HG03439 (cell line): ENCODE results near the gene UBE2H.
"Not testable (repeated sequence)": the region's sequence is repeated elsewhere in the genome, so short reads cannot be mapped to it uniquely, and the experiment has no call there.

Experiments
- ATAC-seq: cut with Tn5 transposase; IDR thresholded peaks from one replicate; pipeline ENCODE4 v1.9.1; 2021; ENCODE audit warnings: mild to moderate bottlenecking, moderate library complexity; ENCODE audit not compliant: unreplicated experiment

Gene UBE2H

DNA sequence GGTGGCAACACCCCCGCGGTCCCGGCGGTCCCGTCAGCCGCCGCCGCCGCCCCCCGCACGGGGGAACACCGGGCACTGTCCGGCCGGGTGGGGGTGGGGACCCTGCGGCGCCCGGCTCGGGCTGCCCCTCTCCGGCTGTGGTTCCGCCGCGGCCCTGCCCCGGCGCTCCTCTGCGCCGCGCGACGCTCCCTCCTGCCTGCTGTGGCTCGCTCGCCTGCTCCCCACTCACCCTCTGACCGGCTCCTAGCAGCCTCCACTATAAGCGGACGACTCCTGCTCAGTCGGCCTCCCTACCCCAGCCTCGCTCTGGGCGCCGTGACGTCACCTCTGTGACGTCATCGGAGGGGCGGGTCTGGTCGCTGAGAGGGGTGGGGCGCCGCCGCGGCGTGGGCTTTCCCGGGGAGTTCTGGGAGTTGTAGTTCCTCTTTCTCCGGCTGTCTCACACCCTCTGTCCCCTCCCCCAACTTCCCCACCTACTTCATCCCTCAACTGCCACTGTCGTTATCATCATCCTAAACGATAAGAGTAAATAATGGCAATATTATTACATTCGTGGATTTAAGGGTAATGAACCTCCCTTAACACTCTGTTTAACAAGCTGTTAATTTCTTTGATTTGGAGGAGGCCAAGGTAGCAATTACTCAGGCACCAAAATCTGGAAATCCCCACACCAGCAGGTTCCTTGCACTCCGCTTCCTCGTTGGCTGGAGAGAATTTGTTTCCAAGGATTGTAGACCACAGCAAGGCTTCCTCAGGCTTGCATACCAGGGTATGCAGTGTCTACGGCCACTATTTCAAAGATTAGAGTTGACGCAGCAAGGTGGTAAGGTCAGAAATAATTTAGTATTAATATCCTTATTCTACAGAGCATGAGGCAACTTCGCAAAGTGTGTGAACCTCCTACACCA is at the start of gene UBE2H:
TSS of gene UBE2H (minus strand) at position 308 of the 908 bp plus-strand sequence. CDS start 405 bp downstream, outside the sequence.
- peak; percentile 64 for ATAC-seq

DNA sequence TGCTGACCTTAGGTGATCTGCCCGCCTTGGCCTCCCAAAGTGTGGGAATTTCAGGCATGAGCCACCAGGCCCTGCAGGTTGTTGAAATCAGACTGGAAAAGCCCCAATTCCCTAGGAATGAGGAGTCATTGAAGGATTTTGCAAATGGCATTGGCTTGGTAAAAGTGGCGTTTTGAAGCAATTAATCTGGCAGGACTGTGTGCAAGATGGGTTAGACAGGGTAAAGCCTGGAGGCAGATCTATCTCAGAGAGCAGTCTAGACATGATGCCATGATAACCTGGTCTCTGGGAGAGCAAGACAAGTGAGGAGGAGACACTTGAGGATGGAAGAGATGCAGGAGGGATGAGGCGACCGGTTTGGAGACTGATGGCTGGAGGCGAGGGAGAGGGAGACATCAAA is 45.7 kb upstream of the UBE2H start:
- ATAC-seq, result no peak

DNA sequence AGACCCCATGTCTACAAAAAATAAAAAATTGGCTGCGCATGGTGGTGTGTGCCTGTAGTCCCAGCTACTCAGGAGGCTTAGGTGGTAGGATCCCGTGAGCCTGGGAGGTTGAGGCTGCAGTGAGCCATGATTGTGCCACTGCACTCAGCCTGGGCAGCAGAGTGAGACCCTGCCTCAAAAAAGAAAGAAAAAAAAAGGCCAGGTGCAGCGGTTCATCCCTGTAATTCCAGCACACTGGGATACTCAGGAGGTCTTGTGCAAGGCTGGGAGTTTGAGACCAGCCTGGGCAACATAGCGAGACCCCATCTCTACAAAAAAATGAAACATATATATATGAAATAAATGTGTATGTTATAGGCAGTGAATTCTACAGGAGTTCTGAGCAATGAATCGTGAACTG is 44.5 kb upstream of the UBE2H start:
- no peak for ATAC-seq

DNA sequence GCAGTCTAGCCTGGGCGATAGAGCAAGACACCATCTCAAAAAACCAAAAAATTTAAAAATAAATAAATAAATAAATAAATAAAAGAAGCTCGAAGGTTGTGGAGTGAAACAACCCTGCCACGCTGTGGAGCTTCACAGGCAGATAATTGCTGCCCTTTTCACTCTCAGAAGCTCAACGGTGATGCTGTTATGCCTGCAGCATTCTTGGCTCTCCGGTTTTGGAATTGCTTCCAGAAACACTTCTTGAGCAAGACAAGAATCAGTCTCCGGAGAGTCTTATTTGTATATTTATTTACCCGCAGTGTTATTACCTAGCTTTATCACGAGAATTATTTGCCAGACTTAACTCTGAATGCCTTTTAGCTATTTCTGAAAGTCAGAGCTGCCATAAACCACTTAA is 40.5 kb upstream of the UBE2H start:
- ATAC-seq, result no peak

DNA sequence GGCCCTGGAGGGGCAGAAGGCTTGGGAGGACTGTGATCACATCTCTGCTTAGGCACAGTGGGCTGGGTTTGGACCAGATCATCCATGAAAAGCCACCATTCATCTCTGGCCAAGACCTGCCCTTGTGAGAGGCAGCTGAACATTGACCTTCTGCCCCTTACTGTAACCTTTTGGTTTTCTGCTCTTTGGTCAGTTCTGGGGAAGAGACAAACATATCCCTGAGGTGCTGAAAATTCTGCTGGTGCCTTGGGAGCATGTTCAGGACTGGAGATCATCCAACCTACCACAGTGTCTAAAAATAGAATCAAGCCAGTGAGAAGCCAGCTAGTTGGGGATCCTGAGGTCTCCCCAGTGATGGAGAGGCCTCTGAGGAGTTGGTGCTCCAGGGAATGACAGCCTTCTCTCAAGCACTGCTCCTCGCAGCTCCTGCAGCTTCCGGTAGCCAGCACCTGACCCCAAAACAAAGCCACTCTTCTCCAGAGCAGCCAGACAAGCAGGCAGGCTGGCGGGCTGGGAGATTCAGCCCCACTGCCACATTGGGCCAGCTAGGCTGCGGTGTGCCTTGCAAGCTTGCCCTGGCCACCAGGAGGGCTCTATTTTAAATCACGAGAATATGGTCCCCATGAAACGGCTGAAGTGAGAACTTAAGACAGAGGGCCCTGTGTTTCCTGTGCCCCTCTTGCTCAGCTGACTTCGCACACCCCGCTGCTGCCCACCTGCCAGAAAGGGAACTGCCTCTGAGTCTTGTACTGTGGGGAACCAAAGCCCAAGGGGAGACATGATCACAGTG is 37.8 kb upstream of the UBE2H start:
- no peak for ATAC-seq

DNA sequence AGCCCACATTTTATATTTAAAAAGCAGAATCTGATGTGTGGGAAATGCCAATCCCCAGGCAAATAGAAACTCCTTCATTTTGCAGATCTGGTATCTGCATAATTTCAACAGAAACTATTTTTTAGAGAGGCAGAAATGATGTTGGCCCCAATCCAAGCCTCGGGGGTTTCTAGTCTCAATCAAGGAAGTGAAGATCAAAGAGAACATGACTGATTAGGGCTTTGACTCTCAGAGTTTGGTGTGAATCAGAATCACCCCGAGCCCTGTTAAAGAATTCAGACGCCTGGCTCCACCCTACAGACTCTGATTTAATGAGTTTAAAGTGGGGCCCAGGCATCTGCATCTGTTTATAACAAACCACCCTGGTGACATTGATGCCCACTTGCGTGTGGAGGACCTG is 36.7 kb upstream of the UBE2H start:
- no peak for ATAC-seq

DNA sequence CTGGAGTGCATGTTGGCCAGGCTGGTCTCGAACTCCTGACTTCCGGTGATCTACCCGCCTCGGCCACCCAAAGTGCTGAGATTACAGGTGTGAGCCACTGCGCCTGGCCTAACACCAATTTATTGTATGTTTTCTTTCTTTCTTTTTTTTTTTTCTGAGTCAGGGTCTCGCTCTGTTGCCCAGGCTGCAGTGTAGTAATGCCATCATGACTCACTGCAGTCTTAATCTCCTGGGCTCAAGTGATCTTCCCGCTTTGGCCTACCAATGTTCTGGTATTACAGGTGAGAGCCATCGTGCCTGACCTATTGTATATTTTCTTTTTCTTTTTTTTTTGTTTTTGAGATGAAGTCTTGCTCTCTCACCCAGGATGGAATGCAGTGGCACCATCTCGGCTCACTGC is 33.8 kb upstream of the UBE2H start:
- ATAC-seq, result no peak

DNA sequence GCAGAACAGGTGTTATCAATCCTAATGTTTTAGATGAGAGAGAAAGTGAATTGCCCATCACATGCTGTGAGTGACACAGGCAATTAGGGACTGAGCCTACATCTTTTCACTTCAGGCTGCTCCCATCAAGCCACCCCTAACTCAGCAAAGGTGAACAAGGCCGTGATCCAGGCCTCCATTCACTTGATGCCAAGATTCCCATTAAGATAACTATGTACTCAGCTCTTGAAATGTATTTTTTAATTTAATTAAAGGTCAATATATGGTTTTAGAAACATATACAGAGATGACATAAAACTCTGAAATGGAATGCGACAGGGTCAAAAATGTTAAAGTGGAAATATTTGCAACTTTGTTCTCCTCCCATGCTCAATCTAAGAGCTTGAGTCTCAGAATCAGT is 27.9 kb upstream of the UBE2H start:
- ATAC-seq, result no peak

DNA sequence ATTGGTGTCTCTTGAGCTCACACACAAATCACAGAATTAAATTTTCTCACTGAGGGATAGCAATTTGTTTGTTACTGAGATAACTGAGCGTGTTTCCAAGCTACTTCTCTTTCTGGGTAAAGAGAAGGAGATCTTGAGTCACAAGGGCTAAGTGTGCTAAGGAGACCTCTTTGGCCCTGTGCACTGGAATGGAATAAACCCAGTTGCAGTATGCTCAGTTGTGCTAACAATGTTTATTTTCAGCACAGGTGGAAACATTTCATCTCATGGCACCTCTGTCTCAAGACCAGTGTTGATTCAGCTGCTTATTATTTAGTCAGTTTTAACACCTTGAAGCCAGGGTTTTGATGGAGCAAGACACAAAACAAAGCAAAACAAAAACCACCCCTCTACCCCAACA is 22.5 kb upstream of the UBE2H start:
- ATAC-seq, result no peak

DNA sequence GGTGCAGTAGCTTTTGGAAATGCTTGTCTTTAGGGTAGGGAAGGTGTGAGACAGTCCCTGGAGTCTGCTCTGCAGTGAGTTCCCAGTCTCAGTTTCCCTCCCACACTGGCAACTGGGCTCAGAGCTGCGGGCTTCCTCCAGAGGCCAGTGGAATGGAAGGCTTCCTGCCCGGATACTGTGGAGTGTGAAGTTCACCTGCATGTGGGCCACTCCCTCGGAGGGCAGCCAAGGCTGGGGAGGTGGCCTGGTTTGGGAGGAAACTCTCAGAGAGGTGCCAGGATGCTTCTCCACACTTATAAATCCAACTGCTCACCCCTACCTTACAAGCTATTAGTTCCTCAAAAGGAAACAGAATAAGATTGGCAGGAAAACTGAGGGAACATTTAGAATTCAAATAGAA is 18.1 kb upstream of the UBE2H start:
- ATAC-seq, result no peak

DNA sequence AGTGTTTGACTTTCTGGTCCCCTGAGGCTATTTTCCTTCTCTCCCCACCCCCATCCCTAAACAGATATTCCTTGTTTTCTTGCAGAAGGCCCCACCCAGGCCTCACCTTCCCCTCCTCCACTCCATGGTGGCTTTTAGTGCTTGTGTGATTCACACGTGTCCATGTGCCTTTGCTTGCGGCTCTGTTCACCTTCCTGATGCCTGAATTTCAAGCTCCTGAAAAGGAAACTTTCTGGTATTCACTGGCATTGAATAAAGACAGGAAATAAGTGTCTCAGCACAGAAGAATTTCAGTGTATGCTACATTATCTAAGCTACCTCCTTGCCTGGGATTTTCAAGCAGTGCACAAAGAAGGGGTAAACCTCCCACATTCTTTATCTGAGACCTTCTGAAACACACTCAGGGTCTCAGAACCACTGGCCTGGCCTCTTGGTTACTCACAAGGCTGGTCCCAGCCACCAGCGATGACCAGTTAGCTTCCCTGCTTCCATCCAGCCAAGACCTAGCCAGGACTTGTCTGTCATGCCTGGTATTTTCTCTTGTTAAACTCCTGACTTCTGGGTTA is 17.2 kb upstream of the UBE2H start:
- no peak for ATAC-seq

DNA sequence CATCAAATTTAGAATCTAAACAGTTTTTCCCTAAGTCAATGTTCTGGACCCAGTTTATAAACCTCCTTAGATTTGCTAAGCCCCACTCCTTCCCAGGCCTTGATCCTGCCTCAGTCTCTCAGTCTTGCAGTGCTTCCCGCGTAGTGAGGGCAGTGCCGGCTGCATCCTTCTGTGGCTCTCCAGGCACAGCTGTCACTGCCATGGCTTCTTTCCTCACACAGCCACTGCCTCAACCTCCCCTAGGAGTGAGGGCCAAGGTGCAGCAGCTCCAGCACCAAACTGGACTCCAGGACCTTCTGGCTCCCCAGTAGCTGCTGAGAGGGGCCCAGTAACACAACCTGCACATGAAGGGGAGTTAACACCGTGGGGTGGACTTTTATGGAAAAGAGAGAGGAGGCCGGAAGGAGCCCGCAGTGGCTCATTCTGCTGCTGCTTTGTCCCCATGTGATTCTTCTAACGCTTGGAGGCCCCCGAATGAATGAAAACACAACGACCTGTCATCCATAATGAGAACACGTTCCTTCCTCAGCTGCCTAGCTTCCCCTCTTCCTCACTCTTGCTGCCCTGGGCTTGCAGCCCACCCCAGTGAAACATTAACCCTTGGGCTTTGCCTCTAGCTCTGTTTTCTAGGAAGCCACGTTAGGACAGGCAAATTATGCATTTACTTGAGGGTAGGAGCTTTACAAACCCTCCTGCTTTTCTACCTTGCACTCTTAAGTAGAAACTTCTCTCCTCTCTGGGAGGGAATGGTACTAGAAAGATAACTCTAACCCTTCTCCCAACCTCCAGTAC is 16.0 kb upstream of the UBE2H start:
- ATAC-seq, result no peak

DNA sequence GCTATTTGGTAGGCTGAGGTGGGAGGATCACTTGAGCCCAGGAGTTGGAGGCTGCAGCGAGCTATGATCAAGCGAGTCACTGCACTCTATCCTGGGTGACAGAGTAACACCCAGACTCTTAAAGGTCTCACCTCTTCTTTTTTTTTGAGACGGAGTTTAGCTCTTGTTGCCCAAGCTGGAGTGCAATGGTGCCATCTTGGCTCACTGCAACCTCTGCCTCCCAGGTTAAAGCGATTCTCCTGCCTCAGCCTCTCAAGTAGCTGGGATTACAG is 7.4 kb upstream of the UBE2H start:
- ATAC-seq, result not testable (repeated sequence)

DNA sequence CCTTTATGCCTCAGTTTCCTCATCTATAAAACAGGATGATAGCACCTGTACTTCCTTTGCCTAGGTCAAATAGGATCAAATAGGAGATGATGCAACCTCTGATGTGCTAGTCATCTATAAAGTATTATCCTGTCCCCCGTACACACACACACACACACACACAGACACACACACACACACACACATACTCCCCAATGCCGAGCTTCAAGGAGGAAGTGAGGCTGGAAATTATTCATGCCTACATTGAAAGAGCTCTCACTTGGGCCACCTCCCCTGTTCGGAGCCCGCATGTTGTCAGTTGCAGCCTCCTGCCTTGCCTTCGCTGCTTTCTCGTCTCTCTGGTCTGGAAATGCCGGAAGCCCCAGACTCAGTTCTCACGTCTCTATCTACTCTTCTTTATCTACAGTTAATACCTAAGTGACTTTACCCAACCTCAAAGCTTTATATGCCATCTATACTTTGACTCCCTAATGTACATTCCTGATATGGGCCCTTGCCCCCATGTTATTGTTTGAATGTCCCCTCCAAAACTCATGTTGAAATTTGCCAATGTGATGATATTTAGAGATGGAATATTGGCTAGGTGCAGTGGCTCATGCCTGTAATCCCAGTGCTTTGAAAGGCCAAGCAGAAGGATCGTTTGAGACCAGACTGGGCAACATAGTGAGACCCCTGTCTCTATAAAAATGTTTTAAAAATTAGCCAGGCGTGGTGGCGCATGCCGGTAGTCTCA is 6.9 kb upstream of the UBE2H start:
- no peak for ATAC-seq

DNA sequence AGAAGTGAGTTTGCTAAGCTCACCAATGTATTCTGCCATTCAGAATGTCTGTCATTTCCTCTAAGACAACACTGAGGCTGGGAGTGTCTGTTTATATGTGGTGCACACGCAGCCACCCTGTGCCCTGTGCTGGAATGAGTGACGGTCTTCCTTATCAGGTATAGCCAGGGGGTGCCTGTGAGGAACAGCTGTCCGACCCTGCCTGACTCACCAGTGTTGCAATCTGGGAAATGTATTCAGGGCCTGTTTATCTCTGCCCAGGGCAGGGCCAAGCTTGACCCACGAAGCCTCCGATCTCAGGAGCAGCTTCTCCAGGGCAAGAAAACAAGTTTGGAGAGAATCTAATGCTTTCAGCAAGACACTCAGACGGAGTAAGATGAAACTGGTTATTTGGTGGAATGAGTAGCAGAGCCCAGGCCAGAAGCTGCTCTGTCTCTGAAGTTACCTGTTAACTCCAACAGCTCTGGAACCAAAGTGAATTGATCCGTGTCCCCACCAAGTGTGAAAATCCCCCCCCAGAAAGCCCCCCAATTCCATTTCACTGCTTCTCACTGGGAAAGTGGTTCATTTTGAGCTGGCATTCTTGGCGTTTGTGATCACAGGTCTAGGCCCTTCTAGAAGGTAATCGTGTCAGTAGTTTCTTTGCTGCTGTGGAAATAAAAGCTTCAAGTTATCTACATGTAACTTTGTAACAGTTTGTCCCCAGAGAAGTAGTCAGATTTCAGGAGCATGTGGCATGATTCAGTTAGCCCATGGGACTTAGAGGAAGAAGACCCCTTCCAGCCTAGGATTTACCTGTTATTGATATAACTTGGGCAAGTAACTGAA is 6.1 kb upstream of the UBE2H start:
- no peak for ATAC-seq

DNA sequence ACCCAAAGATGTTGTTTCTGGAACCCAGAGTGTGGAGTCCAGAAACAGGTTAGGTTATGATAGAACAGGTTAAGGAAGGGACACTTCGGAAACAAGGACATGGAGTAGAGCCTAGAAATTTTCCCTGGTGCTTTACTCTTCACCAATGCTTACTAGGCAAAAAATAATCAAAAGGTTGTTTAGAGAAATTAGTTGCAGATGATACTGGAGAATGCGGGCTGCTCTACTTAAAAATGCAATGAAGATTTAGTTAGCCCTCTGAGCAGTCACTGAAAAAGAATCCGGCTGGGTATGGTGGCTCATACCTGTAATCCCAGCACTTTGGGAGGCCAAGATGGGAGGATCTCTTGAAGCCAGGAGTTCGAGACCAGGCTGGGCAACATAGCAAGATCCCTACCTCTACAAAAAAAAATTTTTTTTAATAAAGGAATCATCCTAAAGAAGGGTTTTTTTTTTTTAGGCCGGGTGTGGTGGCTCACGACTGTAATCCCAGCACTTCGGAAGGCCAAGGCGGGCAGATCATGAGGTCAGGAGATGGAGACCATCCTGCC is 3.3 kb upstream of the UBE2H start:
- no peak for ATAC-seq

DNA sequence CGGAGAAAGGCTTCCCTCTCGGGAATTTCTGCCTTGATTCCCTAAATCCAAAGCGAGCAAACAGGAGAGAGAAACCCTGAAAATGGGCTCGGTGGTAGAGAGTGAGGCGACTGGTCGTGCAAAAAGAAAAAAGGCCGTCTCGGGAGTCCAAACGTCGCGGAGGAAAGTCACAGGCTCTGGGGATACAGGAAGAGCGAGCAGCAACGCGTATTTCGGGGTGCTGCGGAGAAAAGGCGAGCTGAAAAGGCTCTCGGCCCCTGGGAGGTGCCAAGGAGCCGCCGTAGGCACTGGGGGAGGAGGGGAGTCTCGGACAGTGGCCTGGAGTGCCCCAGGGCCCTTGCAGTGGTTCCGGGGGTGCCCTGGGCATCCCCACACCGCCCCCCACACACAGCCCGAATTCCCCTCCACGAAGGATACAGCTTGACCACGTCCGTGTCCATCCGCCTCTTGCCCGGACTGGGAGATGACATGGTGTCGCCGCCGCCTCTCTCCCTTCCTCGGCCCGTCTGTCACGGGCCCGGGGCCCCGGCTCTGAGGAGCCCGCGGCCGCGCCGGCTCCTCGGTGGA is 591 bp downstream of the UBE2H start:
- ATAC-seq, result peak; percentile 24

DNA sequence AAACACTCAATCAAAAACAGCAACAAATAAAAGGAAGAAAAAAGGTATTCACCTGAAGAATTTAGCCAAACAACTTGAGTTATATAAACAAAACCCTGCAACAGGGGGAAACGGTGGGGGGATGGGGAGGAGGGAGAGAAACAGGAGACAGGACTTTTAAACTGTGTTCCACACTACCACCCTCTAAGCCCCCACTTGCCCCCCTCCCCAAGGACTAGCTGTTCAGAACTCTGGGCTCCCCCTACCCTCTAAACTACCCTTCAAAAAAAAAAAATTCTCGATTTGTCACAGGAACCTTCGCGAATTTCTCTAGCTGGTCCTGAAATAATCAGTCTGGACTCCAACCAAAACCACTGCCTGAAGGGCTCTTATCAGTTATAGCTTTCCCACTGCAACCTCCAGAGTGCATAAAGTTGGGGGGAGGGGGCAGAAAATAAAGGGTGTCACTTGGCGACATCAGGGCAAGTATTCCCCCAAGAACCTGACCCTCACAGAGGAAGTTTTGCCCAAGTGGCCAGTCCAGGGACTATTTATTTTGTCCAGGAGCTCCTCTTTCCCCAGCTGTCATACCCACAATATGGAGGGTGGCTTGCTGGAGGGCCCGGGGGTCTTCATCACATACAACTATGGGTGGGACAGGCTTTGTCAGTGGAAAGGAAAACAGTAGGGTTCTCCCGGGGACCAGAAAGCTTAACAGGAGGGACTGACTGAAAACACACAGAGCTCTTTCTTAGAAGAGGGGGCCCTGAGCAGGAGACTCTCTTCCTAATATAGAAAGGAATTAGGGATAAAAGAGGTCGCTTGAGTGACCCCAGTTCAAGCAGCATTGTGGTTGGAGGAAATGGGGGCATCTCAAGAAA is 1.3 kb downstream of the UBE2H start:
- ATAC-seq, result no peak
